T-helper 1 cell treated with Interleukin-12 subunit alpha and Interleukin-12 subunit beta and Interleukin-4 antibody, amounts not matched to agents 30 μg/mL and 1 μg/mL, for 36 hours (primary cell): ENCODE data around the gene DPP4.
A peak's percentile ranks its signal among the peaks of the same experiment; 100 is the strongest.

Experiments used
- H3K27ac Mint-ChIP-seq: one replicate; pipeline ENCODE4 v1.8.0; 2021; ENCODE audit warnings: mild to moderate bottlenecking, mixed read lengths
- H3K27me3 Mint-ChIP-seq: one replicate; pipeline ENCODE4 v1.8.0; 2021; ENCODE audit warnings: low read depth, mixed read lengths
- H3K36me3 Mint-ChIP-seq: one replicate; pipeline ENCODE4 v1.8.0; 2021; ENCODE audit warnings: low read depth, mixed read lengths
- H3K4me1 Mint-ChIP-seq: one replicate; pipeline ENCODE4 v1.8.0; 2021; ENCODE audit warnings: low read depth, mixed read lengths
- H3K4me3 Mint-ChIP-seq: one replicate; pipeline ENCODE4 v1.8.0; 2021; ENCODE audit warnings: mild to moderate bottlenecking, moderate library complexity, mixed read lengths
- H3K9me3 Mint-ChIP-seq: one replicate; pipeline ENCODE4 v1.8.0; 2021; ENCODE audit warnings: mixed read lengths

Gene DPP4

DNA sequence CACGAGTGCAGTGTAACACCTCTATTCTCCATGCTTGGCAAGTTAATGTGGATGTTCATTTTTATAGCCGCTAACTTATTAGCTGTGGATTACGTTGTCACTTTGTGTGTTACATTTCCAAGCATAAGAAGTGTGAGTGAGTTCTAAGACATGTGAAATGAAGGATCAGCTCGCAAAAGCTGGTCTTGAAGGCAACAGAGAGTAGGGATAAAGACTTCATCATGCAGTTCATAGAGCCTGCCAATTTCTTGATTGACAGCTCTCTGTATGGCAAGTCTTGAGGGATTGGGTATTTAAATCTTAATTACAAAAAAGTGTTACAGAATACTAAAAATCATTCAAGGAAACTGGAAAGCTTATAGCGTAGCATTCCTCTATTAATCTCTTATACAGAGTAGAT is 25.8 kb upstream of the DPP4 start:
- no peaks in the 10 kb centered on the region for H3K9me3 Mint-ChIP-seq
- peaks cover 2% of the 10 kb centered on the region for H3K4me1 Mint-ChIP-seq
- no peak overlapping the region for H3K27ac Mint-ChIP-seq
- peaks cover 5% of the 10 kb centered on the region for H3K27me3 Mint-ChIP-seq
- H3K36me3 Mint-ChIP-seq = no peaks in the 10 kb centered on the region
- no peak overlapping the region for H3K4me3 Mint-ChIP-seq

DNA sequence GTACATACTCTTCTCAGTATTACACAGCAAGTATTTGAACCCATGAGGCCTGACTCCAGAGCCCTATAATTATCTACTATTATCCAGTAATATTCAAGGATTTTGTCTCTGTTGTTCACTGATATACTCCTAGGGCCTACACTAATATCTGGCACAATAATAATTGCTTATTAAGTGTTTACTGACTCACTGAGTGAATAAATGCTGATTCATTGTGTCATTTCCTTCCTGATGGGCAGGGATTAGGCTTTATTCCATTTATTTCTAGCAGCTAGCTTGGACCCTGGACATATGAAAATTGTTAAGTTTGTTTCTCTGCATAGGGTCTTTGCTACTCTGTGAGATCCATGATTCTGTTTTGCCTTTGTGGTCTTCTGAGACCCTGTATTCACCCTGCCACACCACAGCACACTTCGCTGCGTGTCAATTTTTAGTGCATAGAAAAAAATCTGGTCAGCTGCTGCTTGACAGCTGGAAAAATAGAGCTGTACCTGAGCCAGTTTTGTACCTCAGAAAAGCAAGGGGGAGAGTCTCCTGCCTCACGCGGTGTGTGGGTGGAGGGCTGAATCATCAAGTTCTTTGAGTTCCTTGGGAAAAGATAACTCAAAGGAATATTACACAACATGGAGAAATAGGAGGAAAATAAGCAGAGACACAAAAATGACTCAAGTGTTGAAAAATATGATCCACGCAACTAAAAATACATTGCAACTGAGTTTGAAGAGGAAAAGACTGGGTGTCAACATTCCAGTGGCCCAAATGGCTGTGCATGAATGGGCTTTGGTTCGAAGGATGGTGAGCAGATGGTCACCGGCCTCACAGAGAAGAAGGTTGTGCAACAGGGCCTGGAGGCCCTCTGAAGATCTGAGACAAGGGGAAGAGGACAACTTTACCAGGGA is 18.9 kb upstream of the DPP4 start:
- H3K27ac Mint-ChIP-seq = peak overlapping the region; percentile 21
- H3K4me3 Mint-ChIP-seq = no peak overlapping the region
- H3K27me3 Mint-ChIP-seq = peaks cover 4% of the 10 kb centered on the region
- peaks cover 14% of the 10 kb centered on the region for H3K4me1 Mint-ChIP-seq
- no peaks in the 10 kb centered on the region for H3K9me3 Mint-ChIP-seq
- H3K36me3 Mint-ChIP-seq = peaks cover 6% of the 10 kb centered on the region

DNA sequence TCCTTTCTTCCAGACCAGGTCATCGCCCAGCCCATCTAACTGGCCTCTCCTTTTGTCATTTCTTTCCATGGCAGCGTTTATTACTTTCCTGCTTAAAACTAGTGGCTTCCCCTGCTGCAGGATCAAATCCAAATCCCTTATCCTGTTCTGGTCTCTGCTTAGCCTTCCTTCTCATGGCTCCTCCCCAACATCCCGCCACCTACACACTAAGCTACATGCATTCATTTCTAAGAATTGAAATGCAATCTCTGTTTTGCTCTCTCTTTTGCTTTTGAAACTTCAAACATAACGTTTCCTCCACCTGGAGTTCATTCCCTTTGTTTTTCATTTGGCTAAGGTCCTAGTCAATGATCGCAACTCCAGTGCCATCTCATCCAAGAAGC is 18.0 kb upstream of the DPP4 start:
- Mint-ChIP-seq H3K4me1 (peaks cover 12% of the 10 kb centered on the region), H3K9me3 (no peaks in the 10 kb centered on the region), H3K4me3 (no peak overlapping the region), H3K27ac (no peak overlapping the region), H3K36me3 (peaks cover 6% of the 10 kb centered on the region), H3K27me3 (no peaks in the 10 kb centered on the region)

DNA sequence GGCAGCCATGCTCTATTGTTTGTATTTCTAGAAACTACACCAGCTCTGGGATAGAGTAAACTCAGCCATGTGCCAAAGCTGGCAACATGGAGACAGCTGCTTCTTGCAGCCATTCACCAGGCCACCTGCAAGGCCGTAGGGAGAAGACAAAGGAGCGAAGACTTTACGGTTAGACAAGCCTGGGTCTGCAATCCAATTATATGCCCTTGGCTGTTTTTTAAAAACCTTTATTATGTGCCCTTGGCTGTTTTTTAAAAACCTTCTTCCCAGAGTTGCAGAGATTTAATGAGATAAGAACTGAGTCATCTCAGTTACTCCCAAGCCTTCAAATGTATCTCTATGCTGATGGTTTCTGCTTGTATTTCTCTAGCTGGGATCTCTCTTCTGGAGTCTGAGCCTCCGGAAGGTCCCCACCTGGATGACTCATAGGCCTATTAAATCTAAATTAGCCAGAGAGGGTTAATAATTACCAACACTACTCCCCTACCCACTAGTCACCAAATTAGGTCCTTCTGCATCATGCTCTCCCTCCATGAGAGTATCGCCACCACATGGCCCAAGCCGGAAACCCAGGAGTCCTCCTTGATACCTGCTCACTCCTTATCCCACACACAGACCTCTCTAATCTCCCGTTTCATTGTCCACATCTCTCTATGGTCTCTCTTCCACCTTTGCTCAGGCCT is 17.5 kb upstream of the DPP4 start:
- H3K9me3 Mint-ChIP-seq = no peaks in the 10 kb centered on the region
- H3K4me3 Mint-ChIP-seq = no peak overlapping the region
- peaks cover 6% of the 10 kb centered on the region for H3K36me3 Mint-ChIP-seq
- H3K27me3 Mint-ChIP-seq = no peaks in the 10 kb centered on the region
- peaks cover 14% of the 10 kb centered on the region for H3K4me1 Mint-ChIP-seq
- no peak overlapping the region for H3K27ac Mint-ChIP-seq

DNA sequence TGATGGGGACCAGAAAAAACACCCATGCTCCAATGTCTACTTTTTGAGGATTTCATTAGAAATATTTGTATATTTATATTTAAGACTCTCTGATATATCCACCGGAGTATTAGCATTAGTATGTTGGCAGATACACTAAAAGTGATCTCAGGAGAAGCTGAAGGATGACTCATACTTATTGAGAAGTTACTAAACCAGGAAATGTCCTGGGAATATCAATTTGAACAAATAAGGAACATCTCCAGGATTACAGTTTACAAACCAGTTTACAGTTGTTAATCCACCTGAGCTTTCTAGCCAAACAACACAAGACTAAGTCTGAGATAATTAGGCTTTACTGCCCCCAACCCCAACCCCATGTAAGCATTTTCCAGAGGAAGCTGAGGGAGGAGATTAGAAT is 16.1 kb upstream of the DPP4 start:
- Mint-ChIP-seq H3K4me3 (no peak overlapping the region), H3K27me3 (no peaks in the 10 kb centered on the region), H3K36me3 (peaks cover 6% of the 10 kb centered on the region), H3K4me1 (peaks cover 19% of the 10 kb centered on the region), H3K9me3 (no peaks in the 10 kb centered on the region), H3K27ac (no peak overlapping the region)

DNA sequence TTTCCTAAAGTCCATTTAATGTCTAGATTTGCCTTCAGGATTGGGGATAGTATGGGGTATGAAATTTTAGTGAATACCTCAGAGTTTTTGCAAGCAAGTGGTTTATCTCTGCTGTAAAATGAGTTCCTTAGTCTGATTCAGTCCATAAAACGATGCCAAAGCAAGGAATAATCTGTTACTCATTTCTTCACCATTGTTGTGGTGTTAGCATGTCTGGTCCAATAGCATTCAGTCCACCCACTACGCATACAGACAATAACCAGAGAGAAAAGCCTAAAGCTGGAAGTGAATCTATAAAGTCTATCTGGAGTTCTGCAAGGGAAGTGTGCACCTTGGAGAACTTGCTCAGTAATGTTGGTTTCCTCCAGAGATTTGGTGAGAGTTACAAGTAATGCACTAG is 12.9 kb upstream of the DPP4 start:
- Mint-ChIP-seq H3K27me3 (peaks cover 6% of the 10 kb centered on the region), H3K4me3 (no peak overlapping the region), H3K36me3 (peaks cover 2% of the 10 kb centered on the region), H3K9me3 (peaks cover 6% of the 10 kb centered on the region), H3K27ac (no peak overlapping the region), H3K4me1 (peaks cover 18% of the 10 kb centered on the region)

DNA sequence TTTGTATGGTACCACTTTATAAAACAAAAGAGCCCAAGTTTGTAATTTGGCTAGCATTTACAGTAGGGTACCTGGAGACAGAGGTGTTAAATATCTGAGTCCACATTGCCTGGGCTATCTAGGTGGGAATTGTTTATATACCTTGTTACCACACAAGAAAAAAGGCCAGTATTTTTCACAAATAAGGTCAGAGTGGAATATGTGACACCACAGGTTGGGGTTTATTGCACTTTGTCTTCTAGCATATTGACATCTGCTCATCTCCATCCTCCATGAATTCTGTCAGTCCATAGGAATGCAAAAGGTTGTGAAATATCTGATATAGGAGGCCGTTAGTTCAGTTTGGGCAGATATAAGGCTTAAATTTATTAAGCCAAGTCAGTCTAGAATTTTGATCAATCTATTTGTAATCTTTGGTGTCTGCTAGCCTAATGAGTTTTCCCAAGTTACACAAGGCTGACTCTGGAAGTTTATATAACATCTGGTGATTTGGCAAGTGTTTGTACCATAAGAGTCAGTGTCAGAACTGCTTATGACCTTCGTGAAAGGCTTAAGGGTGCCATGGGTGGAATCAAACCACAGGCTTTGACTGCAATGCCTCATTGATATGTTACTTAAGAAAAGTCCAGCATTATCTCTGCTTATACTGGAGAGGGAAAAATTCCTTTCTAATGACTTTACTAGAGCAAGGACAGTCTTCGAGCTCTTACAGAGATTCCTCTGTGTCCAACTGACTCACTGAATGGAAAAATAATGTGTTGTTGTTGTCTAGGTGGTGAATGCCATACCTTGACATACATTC is 11.3 kb upstream of the DPP4 start:
- Mint-ChIP-seq H3K4me3 (no peak overlapping the region), H3K9me3 (peaks cover 6% of the 10 kb centered on the region), H3K27me3 (peaks cover 6% of the 10 kb centered on the region), H3K4me1 (peaks cover 13% of the 10 kb centered on the region), H3K27ac (no peak overlapping the region), H3K36me3 (peaks cover 6% of the 10 kb centered on the region)

DNA sequence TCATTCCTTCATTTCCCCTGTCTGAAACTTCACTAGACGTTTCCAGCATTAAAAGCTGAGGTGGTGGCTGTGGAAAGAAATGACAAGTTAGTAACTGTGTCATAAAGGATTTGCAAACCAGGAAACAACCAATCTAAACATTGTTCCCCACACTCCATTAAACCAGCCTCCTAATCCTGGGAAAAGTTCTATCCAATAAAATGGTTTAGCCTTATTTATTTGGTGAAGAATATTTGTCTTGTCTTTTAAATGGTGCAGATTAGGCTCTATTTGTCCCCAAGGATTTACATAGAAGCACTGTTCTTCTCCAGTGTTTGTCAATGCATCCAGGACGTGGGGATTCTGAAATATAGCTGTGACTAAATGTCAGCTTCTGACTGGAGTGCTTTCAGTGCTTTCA is 10.5 kb upstream of the DPP4 start:
- H3K27me3 Mint-ChIP-seq = peaks cover 6% of the 10 kb centered on the region
- H3K9me3 Mint-ChIP-seq = peaks cover 13% of the 10 kb centered on the region
- H3K36me3 Mint-ChIP-seq = peaks cover 8% of the 10 kb centered on the region
- H3K27ac Mint-ChIP-seq = no peak overlapping the region
- peaks cover 12% of the 10 kb centered on the region for H3K4me1 Mint-ChIP-seq
- H3K4me3 Mint-ChIP-seq = no peak overlapping the region

DNA sequence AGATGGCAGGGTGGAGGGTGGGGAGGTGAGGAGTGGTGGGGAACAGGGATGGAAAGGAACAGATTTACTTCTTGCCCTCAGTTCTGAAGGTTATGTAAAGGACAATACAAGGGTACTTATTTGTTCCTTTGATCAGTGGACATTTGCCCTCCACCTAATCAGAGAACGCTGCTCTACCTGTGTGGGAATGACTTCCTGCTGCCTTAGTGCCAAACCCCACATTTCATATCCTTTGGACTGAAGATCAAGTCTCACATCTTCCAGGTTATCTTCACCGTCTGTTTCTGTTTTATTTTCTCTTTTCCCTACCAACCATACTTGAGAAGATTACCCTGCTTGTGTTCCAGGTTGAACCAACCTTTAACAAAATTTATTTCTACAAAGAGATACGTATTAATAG is 8.7 kb upstream of the DPP4 start:
- peaks cover 6% of the 10 kb centered on the region for H3K27me3 Mint-ChIP-seq
- H3K9me3 Mint-ChIP-seq = peaks cover 32% of the 10 kb centered on the region
- H3K36me3 Mint-ChIP-seq = peaks cover 23% of the 10 kb centered on the region
- no peak overlapping the region for H3K27ac Mint-ChIP-seq
- peaks cover 10% of the 10 kb centered on the region for H3K4me1 Mint-ChIP-seq
- H3K4me3 Mint-ChIP-seq = no peak overlapping the region

DNA sequence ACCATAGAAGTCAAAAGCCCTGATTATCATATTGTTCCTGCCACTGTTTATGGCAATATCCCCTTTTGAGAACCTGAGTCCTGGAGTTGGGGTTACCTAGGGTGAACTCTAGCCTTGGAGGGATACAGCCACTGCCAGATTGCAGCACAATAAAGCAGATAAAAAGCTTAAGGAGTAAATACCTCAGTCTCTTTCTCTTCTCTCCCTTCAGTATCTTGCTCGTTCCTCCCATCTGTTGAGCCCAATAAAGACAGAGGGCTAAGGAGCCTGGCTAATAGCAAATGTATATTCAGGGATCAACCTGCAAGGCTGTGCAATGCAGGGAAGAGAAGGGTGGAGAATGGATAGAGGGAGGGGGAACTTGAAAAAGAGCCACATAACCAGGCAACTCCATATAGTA is 8.0 kb upstream of the DPP4 start:
- peaks cover 6% of the 10 kb centered on the region for H3K27me3 Mint-ChIP-seq
- H3K36me3 Mint-ChIP-seq = peaks cover 30% of the 10 kb centered on the region
- peaks cover 38% of the 10 kb centered on the region for H3K9me3 Mint-ChIP-seq
- no peak overlapping the region for H3K4me3 Mint-ChIP-seq
- peaks cover 10% of the 10 kb centered on the region for H3K4me1 Mint-ChIP-seq
- no peak overlapping the region for H3K27ac Mint-ChIP-seq

DNA sequence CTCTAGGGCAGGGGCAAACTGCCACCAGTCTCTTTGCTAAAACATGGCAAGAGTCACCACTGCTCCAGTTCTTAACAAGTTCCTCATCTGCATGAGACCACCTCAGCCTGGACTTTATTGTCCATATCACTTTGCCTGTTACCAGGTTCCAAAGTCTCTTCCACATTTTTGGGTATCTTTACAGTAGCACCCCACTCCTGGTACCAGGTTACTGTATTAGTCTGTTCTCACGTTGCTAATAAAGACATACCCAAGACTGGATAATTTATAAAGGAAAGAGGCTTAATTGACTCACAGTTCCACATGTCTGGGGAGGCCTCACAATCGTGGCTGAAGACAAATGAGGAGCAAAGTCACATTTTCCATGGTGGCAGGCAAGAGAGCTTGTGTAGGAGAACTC is 5.5 kb upstream of the DPP4 start:
- Mint-ChIP-seq H3K27ac (no peak overlapping the region), H3K36me3 (peaks cover 52% of the 10 kb centered on the region), H3K4me3 (no peak overlapping the region), H3K9me3 (peaks cover 44% of the 10 kb centered on the region), H3K27me3 (peaks cover 6% of the 10 kb centered on the region), H3K4me1 (peaks cover 20% of the 10 kb centered on the region)

DNA sequence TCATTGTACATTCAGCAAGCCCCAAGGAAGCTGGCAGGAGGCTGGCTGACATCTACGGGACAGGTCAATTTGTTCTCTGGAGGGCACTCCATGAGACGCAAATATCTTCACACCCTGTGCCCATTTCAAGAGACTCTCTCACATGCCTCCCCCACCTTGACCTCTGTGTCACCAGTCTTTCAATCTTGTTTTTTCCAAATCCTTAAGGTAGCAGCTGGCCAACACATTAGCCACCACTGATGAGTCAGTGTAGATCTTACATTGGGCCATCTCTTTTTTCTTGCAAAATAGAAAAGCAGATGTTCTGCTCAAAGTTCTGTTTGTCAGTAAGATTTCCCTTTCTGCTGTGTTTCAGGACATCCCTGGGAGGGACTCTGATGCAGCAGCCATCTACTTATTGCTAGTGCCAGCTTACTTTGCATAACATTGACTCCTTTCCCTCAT is 1.7 kb upstream of the DPP4 start:
- peaks cover 34% of the 10 kb centered on the region for H3K4me1 Mint-ChIP-seq
- H3K36me3 Mint-ChIP-seq = peaks cover 74% of the 10 kb centered on the region
- peaks cover 38% of the 10 kb centered on the region for H3K9me3 Mint-ChIP-seq
- H3K4me3 Mint-ChIP-seq = peak overlapping the region; percentile 65
- no peaks in the 10 kb centered on the region for H3K27me3 Mint-ChIP-seq
- peak overlapping the region; percentile 58 for H3K27ac Mint-ChIP-seq

DNA sequence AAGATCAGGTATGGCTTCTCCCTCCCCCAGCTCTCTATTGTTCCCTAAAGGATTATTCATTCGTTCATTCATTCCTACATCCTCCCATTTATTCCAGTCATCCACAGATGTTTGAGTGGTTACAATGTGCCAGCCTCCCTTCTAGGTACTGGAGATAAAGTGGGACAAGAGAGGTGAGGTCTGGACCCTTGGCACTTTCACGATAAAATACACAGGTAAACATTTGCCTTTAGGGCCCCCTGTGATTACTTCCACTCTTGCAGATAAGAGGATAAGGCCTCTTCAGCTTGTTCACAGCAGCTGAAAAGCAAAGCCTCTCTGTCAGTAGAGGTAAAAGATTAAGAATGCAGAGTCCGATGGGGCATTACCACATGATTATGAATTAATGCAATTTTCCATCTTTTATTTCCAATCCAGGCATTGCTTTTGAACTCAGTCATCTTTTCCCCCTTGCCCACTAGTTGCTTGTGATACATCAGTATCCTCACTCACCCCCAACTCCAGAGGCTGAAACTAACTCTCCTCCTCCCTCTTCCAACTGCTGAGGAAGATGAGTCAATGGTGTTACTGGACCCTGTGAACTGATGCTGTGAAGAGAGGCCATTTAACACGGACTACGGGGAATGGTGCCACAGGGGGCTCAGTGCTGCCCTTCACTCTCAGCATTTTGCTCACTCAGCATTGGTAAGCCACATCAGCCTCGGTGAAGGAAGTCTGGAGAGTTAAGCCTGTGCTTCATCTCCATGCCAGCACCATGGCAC is 1.1 kb upstream of the DPP4 start:
- Mint-ChIP-seq H3K4me1 (peaks cover 40% of the 10 kb centered on the region), H3K27me3 (no peaks in the 10 kb centered on the region), H3K4me3 (peak overlapping the region; percentile 100), H3K9me3 (peaks cover 36% of the 10 kb centered on the region), H3K27ac (peak overlapping the region; percentile 70), H3K36me3 (peaks cover 79% of the 10 kb centered on the region)

DNA sequence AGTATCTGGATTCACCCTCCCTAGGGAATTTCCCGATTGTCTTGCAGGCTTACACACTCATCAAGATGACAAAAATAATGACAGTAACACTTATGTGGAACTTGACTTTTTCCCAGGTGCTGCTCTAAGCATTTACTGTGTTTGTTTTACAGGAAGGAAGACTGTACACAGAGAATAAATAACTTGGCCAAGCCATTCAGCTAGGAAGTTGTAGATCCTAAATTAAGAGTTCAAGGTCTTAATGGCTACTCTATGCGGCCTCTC is 549 bp upstream of the DPP4 start:
- no peaks in the 10 kb centered on the region for H3K27me3 Mint-ChIP-seq
- peak overlapping the region; percentile 100 for H3K4me3 Mint-ChIP-seq
- H3K4me1 Mint-ChIP-seq = peaks cover 41% of the 10 kb centered on the region
- H3K9me3 Mint-ChIP-seq = peaks cover 31% of the 10 kb centered on the region
- H3K27ac Mint-ChIP-seq = peak overlapping the region; percentile 70
- H3K36me3 Mint-ChIP-seq = peaks cover 79% of the 10 kb centered on the region
